Measurements from ENCODE around the gene WDR93.

WDR93 gene

GRCh38 chr15:89790206-89790605 lies 99.6 kb downstream of the WDR93 start:
- H3K9ac ChIP-seq (ENCODE audit: low read depth, low read length), result no peak overlapping the region
- H3K4me3 ChIP-seq (ENCODE audit: low read depth, low read length), result no peak overlapping the region
- H3K4me1 ChIP-seq (ENCODE audit: control insufficient read depth, insufficient read depth, low read length), result no peaks in the 10 kb centered on the region
- H3K9me3 ChIP-seq (ENCODE audit: control insufficient read depth, insufficient read depth, low read length), result no peaks in the 10 kb centered on the region
- H3K36me3 ChIP-seq (ENCODE audit: control insufficient read depth, insufficient read depth, low read length), result no peaks in the 10 kb centered on the region
- H3K27me3 ChIP-seq (ENCODE audit: control insufficient read depth, insufficient read depth, low read length), result no peaks in the 10 kb centered on the region

- H3K4me1 ChIP-seq (ENCODE audit: control insufficient read depth, insufficient read depth, low read length), result no peaks in the 10 kb centered on the region
- H3K9ac ChIP-seq (ENCODE audit: low read depth, low read length), result no peak overlapping the region
- H3K9me3 ChIP-seq (ENCODE audit: control insufficient read depth, insufficient read depth, low read length), result no peaks in the 10 kb centered on the region
- no peaks in the 10 kb centered on the region for H3K27me3 ChIP-seq (ENCODE audit: control insufficient read depth, insufficient read depth, low read length)
- no peak overlapping the region for H3K4me3 ChIP-seq (ENCODE audit: low read depth, low read length)
- no peaks in the 10 kb centered on the region for H3K36me3 ChIP-seq (ENCODE audit: control insufficient read depth, insufficient read depth, low read length)
Measured at GRCh38 chr15:89790661-89791060, 100.0 kb downstream of the WDR93 start.

GRCh38 chr15:89792106-89792805 lies 101.6 kb downstream of the WDR93 start:
- H3K9ac ChIP-seq (ENCODE audit: low read depth, low read length), result no peak overlapping the region
- no peaks in the 10 kb centered on the region for H3K36me3 ChIP-seq (ENCODE audit: control insufficient read depth, insufficient read depth, low read length)
- H3K4me3 ChIP-seq (ENCODE audit: low read depth, low read length), result no peak overlapping the region
- no peaks in the 10 kb centered on the region for H3K9me3 ChIP-seq (ENCODE audit: control insufficient read depth, insufficient read depth, low read length)
- no peaks in the 10 kb centered on the region for H3K4me1 ChIP-seq (ENCODE audit: control insufficient read depth, insufficient read depth, low read length)
- H3K27me3 ChIP-seq (ENCODE audit: control insufficient read depth, insufficient read depth, low read length), result no peaks in the 10 kb centered on the region
